RWPE2 (cell line): Measurements from ENCODE around the gene SEC24B.

Source experiments
- ATAC-seq: fragments of 200-7000 bp; cut with Tn5 transposase; 3 replicates; pipeline ENCODE4 v1.9.1; 2021; ENCODE audit warnings: low read depth
- DNase-seq: peaks from one replicate; pipeline ENCODE4 v3.0.0-alpha.2; 2020; ENCODE audit warnings: low spot score
- H3K27ac ChIP-seq: fragments of 450-650 bp; 2 replicates; pipeline ENCODE4 v1.5.1; 2017; ENCODE audit warnings: mild to moderate bottlenecking; ENCODE audit not compliant: poor library complexity, severe bottlenecking
- H3K27me3 ChIP-seq: fragments of 250-450 bp; sonication (Bioruptor Pico); 2 replicates; pipeline ENCODE4 v1.5.1; 2021; ENCODE audit warnings: mild to moderate bottlenecking, moderate library complexity; ENCODE audit not compliant: insufficient read depth, poor library complexity, severe bottlenecking
- H3K36me3 ChIP-seq: fragments of 250-450 bp; sonication (Bioruptor Pico); 2 replicates; pipeline ENCODE4 v1.5.1; 2020; ENCODE audit warnings: low read depth, mild to moderate bottlenecking, moderate library complexity
- H3K4me1 ChIP-seq: fragments of 250-450 bp; sonication (Bioruptor Pico); 2 replicates; pipeline ENCODE4 v1.5.1; 2021; ENCODE audit warnings: mild to moderate bottlenecking, moderate library complexity; ENCODE audit not compliant: insufficient read depth, poor library complexity, severe bottlenecking
- H3K4me3 ChIP-seq: fragments of 250-450 bp; sonication (Bioruptor Pico); 2 replicates; pipeline ENCODE4 v1.5.1; 2021; ENCODE audit warnings: mild to moderate bottlenecking, moderate library complexity; ENCODE audit not compliant: severe bottlenecking
- H3K9me3 ChIP-seq: fragments of 250-450 bp; sonication (Bioruptor Pico); 2 replicates; pipeline ENCODE4 v1.5.1; 2021; ENCODE audit warnings: mild to moderate bottlenecking, moderate library complexity; ENCODE audit not compliant: severe bottlenecking
- CTCF ChIP-seq: fragments of 450-650 bp; IDR thresholded peaks from one replicate; pipeline ENCODE4 v1.5.1; 2017; ENCODE audit warnings: mild to moderate bottlenecking, moderate library complexity; ENCODE audit not compliant: poor library complexity, severe bottlenecking

The SEC24B gene

GRCh38 chr4:109532182-109532581 lies 98.6 kb downstream of the SEC24B start:
- H3K9me3 ChIP-seq = no peaks in the 10 kb centered on the region
- H3K27me3 ChIP-seq = no peaks in the 10 kb centered on the region
- no peaks in the 10 kb centered on the region for H3K4me1 ChIP-seq
- H3K27ac ChIP-seq = no peak overlapping the region
- H3K36me3 ChIP-seq = peaks cover 96% of the 10 kb centered on the region
- ATAC-seq (no peak), DNase-seq (no peak)
- H3K4me3 ChIP-seq = no peak overlapping the region
- TF ChIP-seq CTCF = no peak

- H3K27ac ChIP-seq = no peak overlapping the region
- H3K4me1 ChIP-seq = peaks cover 13% of the 10 kb centered on the region
- peaks cover 35% of the 10 kb centered on the region for H3K36me3 ChIP-seq
- no peaks in the 10 kb centered on the region for H3K27me3 ChIP-seq
- no peak for DNase-seq
- no peak for ATAC-seq
- TF ChIP-seq CTCF = no peak
- H3K4me3 ChIP-seq = no peak overlapping the region
- no peaks in the 10 kb centered on the region for H3K9me3 ChIP-seq
These were observed 111.8 kb downstream of the SEC24B start for GRCh38 chr4:109545401-109545800.

- DNase-seq (no peak), ATAC-seq (no peak)
These were observed 113.8 kb downstream of the SEC24B start for GRCh38 chr4:109547394-109547793.

GRCh38 chr4:109548655-109549054 lies 115.0 kb downstream of the SEC24B start:
- Histone ChIP-seq H3K9me3 (no peaks in the 10 kb centered on the region), H3K4me3 (no peak overlapping the region), H3K4me1 (peaks cover 13% of the 10 kb centered on the region), H3K36me3 (peaks cover 21% of the 10 kb centered on the region; the same call in 1 of the 2 replicates), H3K27ac (peak overlapping the region; percentile 93), H3K27me3 (no peaks in the 10 kb centered on the region)
- DNase-seq = no peak
- ATAC-seq = peak; percentile 97
- no peak for TF ChIP-seq CTCF

More at GRCh38 chr4:109547394-109547793, 113.8 kb downstream of the SEC24B start:
- H3K9me3 ChIP-seq = no peaks in the 10 kb centered on the region
- no peaks in the 10 kb centered on the region for H3K27me3 ChIP-seq
- peaks cover 26% of the 10 kb centered on the region; the same call in 1 of the 2 replicates for H3K36me3 ChIP-seq
- peaks cover 13% of the 10 kb centered on the region for H3K4me1 ChIP-seq
- no peak for TF ChIP-seq CTCF
- H3K4me3 ChIP-seq = no peak overlapping the region
- H3K27ac ChIP-seq = peak overlapping the region; percentile 93

- Histone ChIP-seq H3K27ac (no peak overlapping the region), H3K27me3 (no peaks in the 10 kb centered on the region), H3K4me1 (peaks cover 13% of the 10 kb centered on the region), H3K36me3 (no peaks in the 10 kb centered on the region), H3K9me3 (no peaks in the 10 kb centered on the region), H3K4me3 (no peak overlapping the region)
- DNase-seq (no peak), ATAC-seq (no peak)
- no peak for TF ChIP-seq CTCF
These were observed 118.6 kb downstream of the SEC24B start for GRCh38 chr4:109552237-109552636.
